Amniotic epithelial cell (primary cell): ENCODE measurements around the gene PLA2G4B.
A peak's percentile ranks its signal among the peaks of the same experiment; 100 is the strongest.
"Not testable (repeated sequence)": the region's sequence is repeated elsewhere in the genome, so short reads cannot be mapped to it uniquely, and the experiment has no call there.

Experiments
- DNase-seq: peaks from one replicate; pipeline ENCODE4 v3.0.0-alpha.2; 2010; ENCODE audit warnings: low read depth

The PLA2G4B gene

DNA sequence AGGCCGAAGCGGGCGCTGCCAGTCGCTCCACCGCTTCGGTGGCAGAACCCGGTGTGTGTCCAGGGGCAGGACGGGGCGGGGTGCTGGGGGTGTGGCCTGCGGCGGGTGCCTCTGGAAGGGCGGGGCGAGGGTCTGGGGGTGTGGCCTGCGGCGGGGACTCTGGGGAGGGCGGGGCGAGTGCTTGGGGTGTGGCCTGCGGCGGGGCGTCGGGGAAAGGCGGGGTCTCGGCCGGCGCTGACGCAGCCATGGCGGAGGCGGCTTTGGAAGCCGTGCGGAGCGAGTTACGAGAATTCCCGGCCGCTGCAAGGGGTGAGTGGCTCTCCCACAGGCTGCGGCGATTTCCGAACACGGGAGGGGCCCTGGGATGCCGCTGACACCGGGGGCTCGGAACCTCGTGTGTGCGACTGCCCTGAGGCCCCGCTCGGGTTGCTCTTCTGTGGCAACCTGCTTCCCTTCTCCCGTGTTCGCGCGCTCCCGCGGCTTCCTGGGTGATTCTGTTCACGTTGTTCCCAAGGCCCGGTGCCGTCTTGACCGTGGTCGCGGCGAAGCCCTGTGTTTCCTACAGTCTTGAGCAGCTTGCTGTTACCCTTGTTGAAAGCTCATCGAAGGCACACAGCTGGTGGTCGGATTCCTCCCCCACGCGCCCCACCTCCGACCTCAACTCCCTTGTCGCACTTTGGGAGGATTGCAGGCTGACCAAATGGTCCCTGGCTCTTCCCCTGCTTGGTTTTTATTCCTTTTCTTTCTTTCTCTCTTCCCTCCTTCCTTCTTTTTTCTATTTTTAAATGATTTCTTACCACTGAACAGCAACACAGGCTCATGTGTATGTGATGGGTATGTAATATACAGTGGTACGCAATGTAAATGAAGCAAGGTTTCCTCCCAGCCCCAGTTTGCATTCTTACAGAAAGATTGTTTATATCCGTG lies 10.5 kb upstream of the PLA2G4B start, which contains the start of gene JMJD7:
Gene JMJD7, plus strand, starts transcription at position 213 of the 927 bp plus-strand sequence. Its CDS starts 33 bp downstream, at position 246.
- DNase-seq, result peak; percentile 72

- DNase-seq, result peak; percentile 17
Measured at GRCh38 chr15:41828807-41829141, 9.9 kb upstream of the PLA2G4B start.

GRCh38 chr15:41829959-41830646 lies 8.5 kb upstream of the PLA2G4B start:
- no peak for DNase-seq

GRCh38 chr15:41831291-41831690 lies 7.4 kb upstream of the PLA2G4B start:
- DNase-seq, result not testable (repeated sequence)

- no peak for DNase-seq
Measured at GRCh38 chr15:41832208-41832607, 6.4 kb upstream of the PLA2G4B start.

DNA sequence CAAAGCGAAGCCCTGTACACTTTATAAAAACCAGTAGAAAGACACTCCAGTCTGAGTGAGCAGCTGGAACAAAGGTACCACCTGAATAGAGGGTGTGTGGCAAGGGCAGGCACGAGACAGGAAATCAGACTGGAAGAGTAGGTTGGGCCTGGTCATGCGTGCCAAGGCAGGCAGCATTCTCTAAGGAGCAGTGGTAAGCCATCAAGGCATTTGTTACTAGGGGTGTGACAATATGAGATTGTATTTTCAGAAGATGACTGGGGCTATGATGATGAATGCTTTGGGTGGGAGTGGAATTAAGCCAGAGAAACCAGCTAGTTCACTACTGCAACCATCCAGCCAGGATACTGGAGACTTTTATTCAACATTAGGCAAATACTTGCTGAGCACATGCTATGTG lies 5.8 kb upstream of the PLA2G4B start:
- no peak for DNase-seq

- DNase-seq, result no peak
Measured at GRCh38 chr15:41834096-41834495, 4.6 kb upstream of the PLA2G4B start.

- DNase-seq, result no peak
Measured at GRCh38 chr15:41836073-41836472, 2.6 kb upstream of the PLA2G4B start.

DNA sequence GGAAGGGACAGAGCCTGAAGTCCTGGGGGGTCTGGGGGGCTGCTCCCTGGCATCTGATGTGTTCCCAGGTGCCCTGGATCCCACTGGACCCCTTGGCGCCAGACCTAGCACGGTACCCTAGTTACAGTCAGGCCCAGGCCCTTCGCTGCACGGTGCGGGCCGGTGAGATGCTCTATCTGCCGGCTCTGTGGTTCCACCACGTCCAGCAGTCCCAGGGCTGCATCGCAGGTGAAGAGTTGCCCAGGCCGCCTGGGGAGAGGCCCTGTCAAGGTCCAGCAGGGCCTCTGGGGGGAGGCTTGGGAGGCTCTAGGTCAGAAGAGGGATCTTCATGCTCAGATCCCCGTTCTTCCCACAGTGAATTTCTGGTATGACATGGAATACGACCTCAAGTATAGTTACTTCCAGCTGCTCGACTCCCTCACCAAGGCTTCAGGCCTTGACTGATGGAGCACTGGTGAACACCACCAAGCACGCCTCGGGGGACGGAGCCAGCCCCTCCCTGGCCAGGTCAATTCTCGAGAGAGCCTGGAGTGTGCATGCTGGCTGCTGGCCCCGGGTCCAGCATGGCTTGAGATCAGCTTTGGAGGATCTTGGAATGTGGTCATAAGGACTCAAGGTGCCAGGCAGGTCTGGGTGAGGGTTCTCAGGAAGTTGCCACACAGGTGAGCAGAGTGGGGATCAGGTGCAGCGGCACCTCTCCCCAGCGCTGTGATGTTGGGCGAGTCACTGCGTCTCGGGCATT lies 1.8 kb upstream of the PLA2G4B start:
- no peak for DNase-seq

DNA sequence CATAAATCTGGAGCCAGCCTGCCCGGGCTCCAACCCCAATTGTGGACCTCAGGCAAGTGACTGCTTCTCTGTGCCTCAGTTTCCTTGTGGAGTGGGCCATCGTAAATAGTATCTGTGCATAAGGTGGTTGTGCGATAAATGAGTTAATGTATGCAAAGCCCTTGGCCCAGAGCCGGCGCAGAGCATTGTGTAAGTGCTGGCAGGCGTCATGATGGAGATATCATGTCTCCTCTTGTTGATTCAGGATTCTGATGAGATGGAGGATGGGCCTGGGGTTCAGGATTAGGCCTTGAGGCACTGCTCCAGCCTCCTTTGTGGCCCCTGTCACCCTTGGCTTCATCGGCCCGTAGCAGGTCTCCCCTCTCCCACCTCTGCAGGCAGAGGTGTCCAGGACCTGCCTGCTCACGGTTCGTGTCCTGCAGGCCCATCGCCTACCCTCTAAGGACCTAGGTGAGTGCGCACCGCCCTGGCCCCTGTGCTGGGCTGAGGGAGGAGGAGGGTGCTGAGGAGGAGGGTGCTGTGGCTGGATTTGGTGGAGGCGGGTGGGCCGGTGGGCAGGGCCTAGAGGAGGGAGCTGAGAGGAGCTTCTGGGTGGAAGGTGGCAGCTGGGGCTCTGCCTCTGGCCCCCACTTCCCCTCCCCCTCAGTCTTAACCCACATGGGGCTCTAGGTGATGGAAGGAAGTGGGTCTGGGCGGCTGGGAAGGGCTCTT lies 1.3 kb downstream of the PLA2G4B start:
- no peak for DNase-seq

- no peak for DNase-seq
Measured at GRCh38 chr15:41840673-41841072, 2.0 kb downstream of the PLA2G4B start.

DNA sequence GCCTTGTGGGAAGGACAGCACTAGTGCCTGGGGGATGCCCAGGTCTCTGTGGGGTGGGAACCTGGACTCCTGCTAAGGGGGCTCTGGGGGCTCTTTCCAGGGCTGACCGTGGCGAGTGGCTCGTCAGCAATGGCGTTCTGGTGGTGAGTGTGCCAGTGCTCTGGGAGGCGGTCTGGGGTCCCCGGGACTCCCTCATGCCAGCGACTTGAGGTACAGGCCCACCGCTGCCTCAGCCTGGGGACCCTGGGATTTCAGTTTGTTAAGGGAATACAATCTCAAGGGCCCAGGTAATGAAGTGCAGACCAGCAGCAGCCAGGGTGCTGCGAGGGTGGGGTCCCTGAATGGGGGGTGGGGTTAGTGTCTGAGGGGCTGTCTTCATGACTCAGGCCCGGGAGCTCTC lies 2.5 kb downstream of the PLA2G4B start:
- DNase-seq, result no peak

GRCh38 chr15:41842229-41842628 lies 3.6 kb downstream of the PLA2G4B start:
- no peak for DNase-seq

DNA sequence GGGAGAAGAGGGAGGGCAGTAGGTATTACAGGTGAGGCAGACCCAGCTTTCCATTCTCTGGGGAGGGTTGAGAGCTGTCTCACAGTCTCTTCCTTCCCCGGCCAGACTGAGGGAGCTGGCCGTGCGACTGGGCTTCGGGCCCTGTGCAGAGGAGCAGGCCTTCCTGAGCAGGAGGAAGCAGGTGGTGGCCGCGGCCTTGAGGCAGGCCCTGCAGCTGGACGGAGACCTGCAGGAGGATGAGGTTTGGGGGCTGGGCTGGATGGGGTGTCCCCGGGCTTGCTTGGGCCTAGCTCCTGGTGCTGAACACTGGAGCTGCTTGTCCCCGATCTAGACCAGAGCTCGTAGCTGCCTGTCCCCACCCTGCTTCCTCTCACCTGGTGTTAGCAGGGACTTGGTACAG lies 4.9 kb downstream of the PLA2G4B start:
- DNase-seq, result no peak

DNA sequence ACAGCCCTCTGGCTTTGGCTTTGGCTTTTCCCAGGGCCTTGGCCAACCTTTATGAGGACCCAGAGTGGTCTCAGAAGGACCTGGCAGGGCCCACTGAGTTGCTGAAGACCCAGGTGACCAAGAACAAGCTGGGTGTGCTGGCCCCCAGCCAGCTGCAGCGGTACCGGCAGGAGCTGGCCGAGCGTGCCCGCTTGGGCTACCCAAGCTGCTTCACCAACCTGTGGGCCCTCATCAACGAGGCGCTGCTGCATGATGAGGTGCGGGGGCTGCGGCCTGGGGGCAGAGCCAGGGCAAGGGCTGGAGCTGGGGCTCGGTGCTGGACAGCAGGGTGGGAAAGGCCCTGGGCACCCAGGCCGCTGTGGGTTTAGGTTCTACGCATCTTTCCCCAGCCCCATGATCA lies 6.2 kb downstream of the PLA2G4B start:
- DNase-seq, result no peak

GRCh38 chr15:41847206-41847605 lies 8.6 kb downstream of the PLA2G4B start:
- no peak for DNase-seq

GRCh38 chr15:41847981-41848380 lies 9.3 kb downstream of the PLA2G4B start:
- no peak for DNase-seq

GRCh38 chr15:41848631-41849030 lies 10.0 kb downstream of the PLA2G4B start:
- peak; percentile 45 for DNase-seq

DNA sequence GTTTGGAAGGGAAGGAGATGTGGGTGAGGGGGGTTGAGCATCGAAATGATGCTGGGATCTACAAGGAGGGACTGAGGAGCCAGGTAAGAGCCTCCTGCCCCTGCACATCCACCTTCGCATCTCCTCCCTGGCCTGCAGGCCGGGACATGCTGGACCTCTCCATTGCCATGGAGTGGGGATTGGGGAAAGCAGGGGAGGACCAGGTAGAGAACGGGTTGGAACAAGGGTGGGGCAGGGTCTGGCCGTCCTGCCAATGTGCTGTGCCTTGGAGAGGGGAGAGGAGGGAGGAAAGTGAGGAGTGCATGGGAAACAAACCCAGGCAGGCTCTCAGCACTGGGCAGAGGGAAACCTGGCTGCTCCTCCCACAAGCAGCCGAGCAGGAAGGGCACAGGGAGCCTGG lies 10.6 kb downstream of the PLA2G4B start:
- DNase-seq, result no peak

- no peak for DNase-seq
Measured at GRCh38 chr15:41849861-41850260, 11.2 kb downstream of the PLA2G4B start.

DNA sequence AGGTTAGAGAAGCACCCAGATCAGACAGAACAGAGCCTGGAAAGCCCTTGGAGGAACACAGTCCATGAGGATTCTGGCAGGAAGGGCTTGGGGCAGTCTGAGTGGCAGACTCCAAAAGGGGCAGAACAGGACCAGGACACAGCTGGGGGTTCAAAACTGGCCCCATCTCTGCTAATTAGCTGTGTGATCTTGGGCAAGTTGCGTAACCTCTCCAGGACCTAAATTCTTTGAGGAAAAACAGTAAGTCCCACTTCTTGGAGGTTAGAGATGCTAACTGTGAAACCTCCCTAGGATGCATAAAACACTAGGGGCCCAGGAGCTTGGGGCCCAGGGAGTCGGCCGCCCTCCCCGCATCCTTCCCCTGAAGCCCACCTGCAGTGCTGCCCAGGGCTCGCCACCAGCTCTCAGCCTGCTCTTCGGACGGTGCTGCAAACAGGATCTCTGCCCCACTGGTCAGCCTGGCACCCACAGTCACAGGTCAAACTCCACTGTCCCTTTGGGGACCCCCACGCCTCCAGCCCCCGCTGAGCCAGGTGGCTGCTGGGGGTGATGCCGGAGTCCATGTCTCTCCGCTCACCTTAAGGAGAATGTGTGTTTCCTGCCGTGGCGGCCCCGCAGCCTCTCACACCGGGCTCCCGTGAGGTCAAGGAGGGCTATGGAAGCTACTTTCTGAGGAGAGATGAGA lies 12.0 kb downstream of the PLA2G4B start:
- DNase-seq, result no peak

GRCh38 chr15:41851167-41851523 lies 12.5 kb downstream of the PLA2G4B start:
- DNase-seq, result no peak
